ENCODE results near the gene TTC5.
"Not testable (repeated sequence)": the region's sequence is repeated elsewhere in the genome, so short reads cannot be mapped to it uniquely, and the experiment has no call there.

Gene TTC5

GRCh38 chr14:20302042-20302755 lies 3.6 kb downstream of the TTC5 start:
- DNase-seq: no peak

DNA sequence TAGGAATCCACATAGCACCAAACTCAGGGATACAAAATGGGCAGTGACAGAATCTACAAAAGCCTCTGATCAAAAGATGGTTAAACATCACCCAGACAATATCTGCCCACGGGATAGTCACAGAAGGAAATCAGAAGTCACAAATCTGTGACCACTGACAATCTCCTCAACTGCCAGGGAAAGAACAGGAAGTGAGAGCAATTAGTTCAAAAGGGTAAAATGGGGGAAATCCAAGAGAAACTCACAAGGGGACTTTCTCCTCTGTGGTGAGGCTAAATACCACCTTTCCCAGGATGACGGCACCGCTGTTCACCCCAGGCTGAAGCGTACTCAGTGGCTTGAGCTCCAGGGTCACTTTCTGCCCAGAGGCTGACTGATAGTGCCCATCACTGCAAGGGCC lies 10.7 kb downstream of the TTC5 start:
- DNase-seq: no peak

DNA sequence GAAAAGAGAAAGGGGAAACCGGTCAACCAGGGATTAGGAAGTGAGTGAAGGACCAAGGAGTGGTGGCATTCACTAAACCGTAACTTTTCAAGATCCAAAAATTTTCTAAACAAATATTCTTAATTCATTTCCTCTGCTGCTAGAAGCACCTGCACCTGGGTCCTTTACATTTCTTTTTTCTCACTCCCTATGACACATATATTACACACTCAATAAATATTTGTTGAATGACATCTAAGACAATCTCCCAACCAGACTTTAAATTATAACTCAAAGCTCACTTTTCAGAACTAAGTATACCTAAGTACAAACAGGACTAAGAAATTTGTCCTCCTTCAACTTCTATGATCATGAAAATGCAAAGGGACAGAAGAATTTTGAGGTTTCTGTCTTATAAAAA lies 11.1 kb downstream of the TTC5 start:
- DNase-seq: no peak

DNA sequence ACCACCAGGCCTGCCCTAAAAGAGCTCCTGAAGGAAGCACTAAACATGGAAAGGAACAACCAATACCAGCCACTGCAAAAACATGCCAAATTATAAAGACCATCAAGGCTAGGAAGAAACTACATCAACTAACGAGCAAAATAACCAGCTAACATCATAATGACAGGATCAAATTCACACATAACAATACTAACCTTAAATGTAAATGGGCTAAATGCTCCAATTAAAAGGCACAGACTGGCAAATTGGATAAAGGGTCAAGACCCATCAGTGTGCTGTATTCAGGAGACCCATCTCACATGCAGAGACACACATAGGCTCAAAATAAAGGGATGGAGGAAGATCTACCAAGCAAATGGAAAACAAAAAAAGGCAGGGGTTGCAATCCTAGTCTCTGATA lies 23.8 kb downstream of the TTC5 start:
- not testable (repeated sequence) for DNase-seq

DNA sequence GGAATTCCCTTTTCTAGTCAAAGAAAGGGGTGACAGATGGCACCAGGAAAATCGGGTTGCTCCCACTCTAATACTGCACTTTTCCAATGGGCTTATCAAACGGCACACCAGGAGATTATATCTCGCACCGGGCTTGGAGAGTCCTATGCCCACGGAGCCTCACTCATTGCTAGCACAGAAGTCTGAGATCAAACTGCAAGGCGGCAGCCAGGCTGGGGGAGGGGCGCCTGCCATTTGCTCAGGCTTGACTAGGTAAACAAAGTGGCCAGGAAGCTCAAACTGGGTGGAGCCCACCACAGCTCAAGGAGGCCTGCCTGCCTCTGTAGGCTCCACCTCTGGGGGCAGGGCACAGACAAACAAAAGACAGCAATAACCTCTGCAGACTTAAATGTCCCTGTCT lies 25.5 kb downstream of the TTC5 start:
- peak; percentile 5 for DNase-seq

- DNase-seq: peak; percentile 43
Observed at GRCh38 chr14:20278414-20278813, 27.3 kb downstream of the TTC5 start.

DNA sequence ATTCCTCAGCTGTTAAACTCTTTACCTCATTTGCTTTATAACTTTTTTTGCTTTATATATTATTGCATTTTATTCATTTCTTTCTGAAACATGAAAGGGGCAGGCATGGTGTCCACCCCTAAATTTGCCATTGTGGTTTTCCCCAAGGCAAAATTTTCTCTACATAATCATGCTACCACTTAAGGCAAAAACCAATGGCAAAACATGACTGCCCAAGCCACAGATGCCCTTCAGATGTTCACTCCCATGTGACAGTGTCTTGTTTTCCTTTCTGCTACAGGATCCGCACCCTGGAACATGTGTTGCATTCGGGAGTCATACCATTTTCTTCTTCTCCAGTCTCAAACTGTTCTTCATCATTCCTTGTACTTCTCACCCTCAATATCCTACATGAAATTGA lies 28.3 kb downstream of the TTC5 start:
- DNase-seq: no peak

DNA sequence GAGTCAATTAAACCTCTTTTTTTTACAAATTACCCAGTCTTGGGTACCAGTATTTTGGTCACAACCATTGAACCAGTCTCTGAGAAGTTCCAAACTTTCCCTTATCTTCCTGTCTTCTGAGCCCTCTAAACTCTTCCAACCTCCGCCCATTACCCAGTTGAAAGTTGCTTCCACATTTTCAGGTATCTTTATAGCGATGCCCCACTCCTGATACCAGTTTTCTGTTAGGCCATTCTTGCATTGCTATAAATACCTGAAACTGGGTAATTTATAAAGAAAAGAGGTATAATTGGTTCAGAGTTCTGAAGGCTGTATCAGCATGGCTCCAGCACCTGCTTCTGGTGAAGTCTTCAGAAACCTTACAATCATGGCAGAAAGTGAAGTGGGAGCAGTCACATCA lies 31.7 kb downstream of the TTC5 start:
- DNase-seq: no peak

GRCh38 chr14:20264361-20264760 lies 41.4 kb downstream of the TTC5 start:
- not testable (repeated sequence) for DNase-seq

DNA sequence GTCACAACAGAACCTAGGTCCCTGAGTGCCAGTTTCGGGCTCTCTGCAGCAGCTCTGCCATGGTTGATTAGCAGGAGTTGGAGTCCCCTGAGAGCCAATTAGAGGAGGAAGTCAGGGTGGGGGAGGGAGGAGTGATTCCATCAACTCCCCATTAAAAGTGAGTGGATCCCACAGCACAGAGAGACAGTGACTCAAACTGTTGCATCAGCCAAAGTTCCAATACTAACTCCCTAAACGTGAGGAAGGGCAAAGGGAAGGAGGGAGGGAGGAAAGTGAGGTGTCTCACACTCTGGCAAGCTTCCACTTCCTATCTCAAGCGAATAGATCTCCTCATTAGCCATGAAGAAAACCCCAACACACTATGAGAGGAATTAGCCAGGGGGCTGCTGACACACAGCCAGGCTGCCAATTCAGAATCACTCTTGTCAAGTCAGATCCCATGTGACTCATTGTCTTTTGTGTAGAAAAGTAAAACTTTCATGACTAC lies 43.1 kb downstream of the TTC5 start:
- DNase-seq: peak; percentile 53

DNA sequence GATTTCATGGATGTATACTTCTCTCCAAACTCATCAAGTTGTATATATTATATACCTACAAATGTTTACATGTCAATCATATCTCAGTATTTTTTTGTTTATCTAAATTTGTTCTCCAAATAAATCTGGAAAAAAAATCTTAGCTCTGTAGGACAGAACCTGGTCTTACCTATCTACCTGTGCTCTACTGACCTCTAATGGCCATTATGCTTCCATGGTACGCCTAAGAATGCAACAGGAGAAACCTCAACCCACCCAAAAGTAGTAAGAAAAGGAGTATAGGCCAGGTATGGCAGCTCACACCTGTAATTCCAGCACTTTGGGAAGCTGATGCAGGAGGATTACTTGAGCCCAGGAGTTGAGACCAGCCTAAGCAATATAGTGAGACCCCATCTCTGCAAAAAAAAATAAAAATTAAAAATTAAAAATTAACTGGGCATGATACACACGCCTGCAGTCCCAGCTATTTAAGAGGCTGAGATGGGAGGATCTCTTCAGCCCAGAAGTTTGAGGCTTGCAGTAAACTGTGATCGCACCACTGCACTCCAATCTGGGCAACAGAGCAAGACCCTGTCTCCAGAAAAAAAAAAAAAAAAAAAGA lies 58.0 kb downstream of the TTC5 start:
- DNase-seq: peak; percentile 45
